Regular cardiac myocyte (primary cell): Measurements from ENCODE around the gene GALNT11. TPM values are rescaled to one million over a fixed set of nuclear protein-coding genes. Genes with fewer than 3 reads are reported as not detected.

Source experiments
- total RNA-seq: library from RNA; depleted of rRNA; stranded (reverse); fragments of >200 nt; gene quantifications from 2 replicates; pipeline ENCODE4 v1.2.3, GENCODE V29; 2014

Gene GALNT11
- total RNA-seq: 38.9 and 70.8 TPM in 2 replicates

DNA sequence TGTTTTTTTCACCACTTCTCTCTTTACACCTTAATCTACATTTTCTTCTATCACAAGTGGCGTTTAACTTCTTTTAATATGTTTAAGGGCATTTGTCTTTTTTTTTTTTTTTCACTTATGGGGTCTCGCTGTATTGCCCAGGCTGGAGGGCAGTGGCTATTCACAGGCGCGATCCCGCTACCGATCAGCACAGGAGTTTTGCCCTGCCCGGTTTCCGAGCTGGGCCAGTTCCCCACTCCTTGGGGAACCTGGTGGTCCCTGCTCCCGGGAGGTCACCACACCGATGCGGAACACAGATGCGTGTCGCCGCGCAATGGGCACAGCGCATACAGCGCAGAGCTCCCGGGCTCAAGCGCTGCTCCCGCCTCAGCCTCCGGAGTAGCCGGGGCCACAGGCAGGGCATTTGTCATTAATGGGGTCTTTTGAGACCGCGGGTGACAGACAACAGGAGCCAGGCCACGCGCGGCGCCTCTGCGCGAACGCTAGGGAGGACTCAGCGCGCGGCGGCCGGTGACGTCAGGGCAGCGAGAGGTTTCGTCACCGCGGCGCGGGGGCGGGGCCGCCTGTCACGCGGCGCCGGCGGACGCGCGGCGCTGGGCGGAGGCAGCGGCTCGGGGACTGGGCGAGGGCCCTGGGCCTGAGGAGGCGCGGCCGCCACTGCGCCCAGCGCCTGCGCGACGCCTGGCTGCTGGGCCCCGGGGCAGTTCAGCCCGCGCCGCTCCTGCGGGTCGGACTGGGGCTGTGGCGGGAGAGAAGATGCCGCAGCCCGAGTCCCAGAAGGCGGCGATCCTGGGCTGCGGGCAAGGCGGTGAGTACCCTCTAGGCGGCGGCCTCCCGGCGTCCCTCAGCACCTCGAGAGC lies at the start of gene GALNT11:
Gene GALNT11 (plus strand): TSS at position 598 of the 860 bp plus-strand sequence. CDS start 68,554 bp downstream, outside the sequence.

Other genes starting within 250 kb of the GALNT11 start
- gene PRKAG2, start 148.6 kb upstream of the GALNT11 start, total RNA-seq: 17.8 and 19.2 TPM in 2 replicates
- gene GALNTL5, start 69.2 kb upstream of the GALNT11 start, total RNA-seq: not detected in 2 replicates